Activated CD8-positive, alpha-beta memory T cell treated with anti-CD3 and anti-CD28 coated beads, Interleukin-2, amount 50 U/mL, for 1 hour (primary cell): ENCODE data around the gene PRKCA.
"Not testable (repeated sequence)": the region's sequence is repeated elsewhere in the genome, so short reads cannot be mapped to it uniquely, and the experiment has no call there.

Experiments used
- DNase-seq: peaks from one replicate; pipeline ENCODE4 v3.0.0-alpha.2; 2020; ENCODE audit errors: extremely low read depth

The PRKCA gene

DNA sequence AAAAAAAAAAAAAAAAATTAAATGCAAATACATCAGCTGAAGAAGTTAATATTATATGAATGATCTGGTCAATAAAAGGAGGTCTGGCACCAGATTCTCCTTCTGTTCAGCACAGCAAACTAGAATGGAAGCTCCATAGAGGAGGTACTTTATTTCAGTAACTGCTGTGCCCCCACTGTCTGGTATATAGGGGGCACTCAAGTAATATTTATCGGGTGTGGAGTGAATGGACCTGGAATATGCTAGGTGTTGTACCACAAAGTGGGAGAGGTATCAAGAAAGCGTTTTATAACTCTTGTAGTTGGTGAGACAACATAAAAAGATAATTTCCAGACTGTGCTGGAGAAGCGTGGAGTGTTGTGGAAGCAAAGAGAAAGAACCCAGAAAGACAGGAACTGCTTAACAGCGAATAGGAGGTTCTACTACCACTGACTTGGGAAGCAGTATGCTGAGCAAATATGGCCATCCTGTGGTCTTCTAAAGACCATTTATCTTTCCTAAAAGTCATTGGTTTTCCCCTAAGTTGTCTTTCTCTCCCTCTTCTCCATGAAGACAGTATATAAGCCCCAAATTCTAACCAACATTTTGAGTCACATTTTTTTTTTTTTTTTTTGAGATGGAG, 12.2 kb upstream of the PRKCA start:
- DNase-seq: no peak

DNA sequence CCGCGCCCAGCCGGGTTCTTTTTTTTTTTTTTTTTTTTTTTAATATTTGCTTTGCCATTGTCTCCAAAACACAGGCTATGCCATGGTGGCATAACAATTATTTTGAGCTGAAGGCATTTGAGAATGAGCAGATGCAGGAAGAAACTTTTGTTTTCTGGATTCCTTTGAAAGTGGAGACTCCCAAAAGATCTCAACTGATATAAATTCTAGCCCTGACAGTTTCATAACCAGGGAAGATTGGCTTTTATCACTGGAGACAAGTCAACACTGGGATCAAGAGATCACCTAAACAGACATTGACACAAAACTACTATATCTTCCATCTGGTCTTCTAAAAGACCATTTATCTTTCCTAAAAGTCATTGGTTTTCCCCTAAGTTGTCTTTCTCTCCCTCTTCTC, 10.1 kb upstream of the PRKCA start:
- no peak for DNase-seq

DNA sequence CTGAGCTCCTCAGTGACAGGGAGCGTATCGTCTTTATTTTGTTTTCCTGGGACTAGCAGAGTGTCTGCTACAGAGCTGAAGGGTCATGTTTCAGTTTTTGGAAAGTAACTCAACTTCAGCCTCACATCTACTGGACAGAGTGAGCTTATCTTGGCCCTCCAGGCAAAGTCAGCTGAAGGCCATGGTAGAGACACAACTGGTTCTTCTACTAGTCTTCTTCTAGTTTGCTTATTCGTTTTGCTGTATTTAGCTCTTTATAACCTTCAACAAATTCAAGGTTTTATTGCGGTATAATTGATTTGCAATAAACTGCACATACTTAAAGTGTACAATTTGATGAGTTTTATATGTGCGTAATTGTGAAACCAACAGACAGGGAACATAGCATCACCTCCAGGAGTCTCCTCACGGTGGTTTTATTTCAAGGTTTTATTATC, 6.1 kb upstream of the PRKCA start:
- no peak for DNase-seq

DNA sequence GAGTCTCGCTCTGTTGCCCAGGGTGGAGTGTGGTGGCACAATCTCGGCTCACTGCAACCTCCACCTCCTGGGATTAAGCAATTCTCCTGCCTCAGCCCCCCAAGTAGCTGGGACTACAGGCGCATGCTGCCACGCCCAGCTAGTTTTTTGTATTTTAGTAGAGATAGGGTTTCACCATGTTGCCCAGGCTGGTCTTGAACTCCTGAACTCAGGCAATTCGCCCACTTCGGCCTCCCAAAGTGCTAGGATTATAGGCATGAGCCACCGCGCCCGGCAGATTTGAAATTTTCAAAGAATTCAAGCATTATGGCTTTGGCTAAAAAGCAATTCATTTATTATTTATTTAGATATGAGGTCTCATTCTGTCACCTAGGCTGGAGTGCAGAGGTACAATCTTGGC, 5.0 kb upstream of the PRKCA start:
- DNase-seq: not testable (repeated sequence)

DNA sequence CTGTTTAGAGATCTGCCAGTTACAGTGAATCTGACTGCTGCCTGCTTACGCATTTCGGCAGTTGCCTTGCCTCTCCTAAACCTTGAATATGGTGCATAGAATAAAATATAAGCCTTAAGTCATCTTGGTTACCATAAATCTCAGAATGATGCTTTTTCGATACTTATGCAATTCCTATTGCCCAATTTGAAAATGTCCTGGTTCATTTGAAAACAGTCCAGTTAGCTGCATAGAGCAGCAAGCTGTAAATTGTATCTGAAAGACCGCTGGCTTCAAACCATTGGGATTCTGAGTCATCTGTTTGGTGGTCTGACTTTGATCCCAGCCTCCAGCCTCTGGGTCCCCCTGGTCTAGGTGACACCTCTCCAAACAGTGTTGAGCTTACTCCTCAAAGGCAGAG, 2.7 kb upstream of the PRKCA start:
- no peak for DNase-seq

DNA sequence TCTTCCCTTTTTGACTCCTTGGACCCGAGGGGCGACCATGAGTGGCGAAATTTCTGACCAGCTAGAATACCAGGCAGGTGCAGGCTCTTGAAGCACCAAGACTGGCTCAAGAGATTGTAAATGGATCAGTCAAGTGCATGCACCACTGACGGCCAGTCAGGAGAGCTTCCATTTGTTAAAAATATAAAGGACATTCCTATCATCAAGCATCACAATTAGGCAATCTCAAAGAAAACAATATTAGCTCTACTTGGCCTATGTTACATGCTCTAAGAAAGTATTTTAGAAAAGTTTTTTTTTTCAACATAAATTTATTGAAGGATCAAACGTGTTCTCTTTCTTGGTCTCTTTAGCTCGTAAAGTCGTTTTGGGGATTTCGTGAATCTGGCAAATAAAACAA, 1.5 kb upstream of the PRKCA start:
- no peak for DNase-seq

DNA sequence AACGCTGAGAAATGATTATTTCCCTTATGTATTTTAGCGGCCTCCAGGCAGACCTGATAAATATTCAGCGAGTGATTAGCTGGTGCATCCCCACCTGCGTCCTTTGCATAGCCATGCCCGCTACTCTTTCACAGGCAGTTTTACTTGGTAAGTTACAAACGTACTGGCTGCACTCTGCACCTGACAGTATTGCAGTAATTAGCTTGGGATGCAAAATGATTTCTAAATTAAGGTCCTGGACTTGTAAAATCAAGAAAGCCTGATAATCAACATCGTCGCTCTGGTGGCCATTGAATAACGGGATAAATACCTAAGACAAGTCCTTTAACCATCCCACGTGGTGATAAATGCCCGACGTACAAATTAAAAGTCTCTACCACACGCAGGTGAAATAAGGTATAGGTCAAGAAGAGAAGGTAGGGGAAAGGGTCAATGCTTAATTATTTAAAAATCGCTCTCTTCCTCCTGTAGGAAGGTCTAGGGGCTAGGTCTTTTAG, 998 bp upstream of the PRKCA start:
- no peak for DNase-seq

DNA sequence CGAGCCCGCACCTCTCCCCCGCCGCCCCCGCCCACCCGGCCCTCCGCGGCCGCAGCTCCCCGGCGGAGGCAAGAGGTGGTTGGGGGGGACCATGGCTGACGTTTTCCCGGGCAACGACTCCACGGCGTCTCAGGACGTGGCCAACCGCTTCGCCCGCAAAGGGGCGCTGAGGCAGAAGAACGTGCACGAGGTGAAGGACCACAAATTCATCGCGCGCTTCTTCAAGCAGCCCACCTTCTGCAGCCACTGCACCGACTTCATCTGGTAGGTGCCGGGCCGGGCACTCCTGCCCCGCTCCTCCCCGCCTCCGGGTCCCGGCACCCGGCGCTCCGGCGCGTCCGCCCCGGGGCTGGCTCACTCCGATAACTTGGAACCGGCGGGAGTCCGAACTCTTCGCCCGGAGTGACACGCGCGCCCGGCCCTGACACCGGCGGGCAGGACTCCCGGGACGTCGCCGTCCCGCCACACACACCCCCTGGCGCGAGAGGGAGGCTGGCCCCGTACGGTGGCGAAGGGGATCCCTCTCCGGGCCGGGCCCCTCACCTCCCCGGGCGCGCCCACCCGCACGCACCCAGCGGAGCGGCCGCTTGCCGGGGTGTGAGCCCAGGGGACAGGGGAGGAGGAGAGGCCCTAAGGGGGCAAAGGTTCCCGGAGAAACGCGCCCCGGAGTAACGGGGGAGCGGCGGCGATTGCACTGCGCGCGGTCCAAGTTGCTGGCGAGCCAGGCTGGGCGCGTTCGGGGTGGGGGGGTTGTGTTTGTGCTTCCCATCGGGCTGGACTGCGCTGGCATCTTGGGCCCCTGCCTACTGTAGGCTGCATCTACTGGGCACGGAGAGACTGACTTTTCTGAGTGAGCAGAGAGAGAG, 581 bp downstream of the PRKCA start:
- DNase-seq: no peak

DNA sequence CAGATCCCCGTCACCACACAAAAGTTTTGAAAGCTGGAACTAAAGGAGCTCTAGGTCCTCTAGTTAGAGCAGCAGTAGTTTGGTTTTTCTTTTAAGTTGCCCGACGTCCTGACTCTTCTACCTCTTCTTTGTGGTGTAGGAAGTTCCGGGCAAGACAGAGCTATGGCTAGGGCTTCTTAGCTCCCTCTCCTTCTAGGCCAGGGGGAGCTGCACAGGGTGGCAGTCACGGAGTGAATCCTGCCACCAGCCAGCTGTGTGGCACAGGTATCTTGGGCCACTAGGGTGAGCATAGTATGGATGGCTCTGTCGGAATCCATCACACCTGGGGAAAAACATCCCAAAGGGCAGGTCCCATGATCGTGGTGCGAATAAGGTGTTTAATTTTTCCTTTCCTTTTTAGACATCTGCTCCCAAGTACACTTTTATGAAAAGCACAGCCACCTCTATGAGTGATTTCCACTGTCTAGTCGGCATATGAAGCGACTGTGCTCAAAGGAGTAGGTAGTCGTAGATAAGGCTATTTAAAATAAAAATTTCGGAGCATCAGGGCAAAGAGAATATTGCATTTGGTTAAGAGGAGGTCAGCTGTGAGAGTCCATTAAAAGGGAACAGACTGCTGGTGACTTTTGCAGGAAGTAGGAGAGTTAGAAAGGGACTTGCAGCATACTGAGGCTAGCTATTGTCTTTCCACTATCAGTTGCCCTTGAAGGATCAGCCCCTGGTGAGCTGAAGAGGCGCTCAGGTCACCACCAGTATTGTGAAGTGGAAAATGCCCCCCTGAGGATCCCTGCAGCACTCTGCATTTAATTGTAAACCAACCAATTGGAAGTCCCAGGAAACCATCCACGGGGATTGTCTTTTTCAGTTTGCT, 2.1 kb downstream of the PRKCA start:
- no peak for DNase-seq

DNA sequence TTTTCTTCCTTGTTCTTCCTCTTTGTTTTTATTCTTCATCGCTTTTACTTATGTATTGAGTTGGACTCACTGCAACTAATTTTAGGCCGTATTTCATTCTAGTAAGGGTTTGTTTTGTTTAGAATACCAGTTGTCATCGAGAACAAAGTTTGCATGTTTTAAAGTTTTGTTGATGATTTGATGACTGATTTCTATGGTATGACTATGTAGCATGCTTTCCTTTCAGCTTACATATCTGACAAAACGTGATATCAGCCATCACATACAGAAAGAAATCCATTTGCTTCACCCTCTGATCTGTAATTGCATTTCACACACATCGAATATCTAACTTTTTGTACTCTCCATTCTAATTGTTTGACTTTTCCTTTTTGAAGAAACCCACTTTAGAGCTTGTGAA, 4.0 kb downstream of the PRKCA start:
- DNase-seq: no peak

DNA sequence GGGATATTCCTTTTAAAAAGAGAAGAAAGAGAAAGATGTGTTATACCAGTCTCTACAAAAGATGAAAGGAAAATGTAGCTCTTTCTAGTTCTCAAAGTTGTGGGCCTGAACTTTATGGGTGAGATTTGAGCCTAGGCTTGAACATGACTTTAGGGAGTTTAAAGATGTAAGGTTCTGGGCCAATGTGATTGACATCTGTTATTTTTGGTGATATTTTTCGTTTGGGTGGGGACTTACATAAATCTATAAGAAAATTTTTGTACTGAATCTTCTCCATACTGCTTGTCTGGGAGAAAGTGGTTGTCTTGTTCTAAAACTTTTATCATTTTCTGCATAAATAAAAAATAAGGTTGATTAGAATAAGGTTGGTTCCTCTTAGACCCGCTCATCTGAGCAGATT, 4.8 kb downstream of the PRKCA start:
- no peak for DNase-seq

DNA sequence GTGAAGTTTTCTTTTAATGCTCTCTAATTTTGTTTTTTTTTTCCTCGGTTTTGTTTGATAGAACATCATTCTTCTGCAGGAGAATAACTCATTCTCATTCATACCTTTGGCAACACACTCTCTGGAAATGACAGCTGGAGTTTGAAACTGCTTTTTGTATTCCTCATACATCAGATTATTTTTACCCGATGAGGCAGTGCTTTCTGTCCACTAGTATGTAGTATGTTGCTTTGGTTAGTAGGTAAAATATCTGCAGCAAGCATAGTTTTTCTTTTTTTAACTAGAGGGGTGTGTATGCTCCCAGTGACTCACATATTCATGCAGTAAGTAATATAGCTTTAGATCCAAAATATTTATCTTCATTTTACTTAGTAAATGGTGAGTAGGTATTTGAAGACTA, 6.4 kb downstream of the PRKCA start:
- DNase-seq: no peak

DNA sequence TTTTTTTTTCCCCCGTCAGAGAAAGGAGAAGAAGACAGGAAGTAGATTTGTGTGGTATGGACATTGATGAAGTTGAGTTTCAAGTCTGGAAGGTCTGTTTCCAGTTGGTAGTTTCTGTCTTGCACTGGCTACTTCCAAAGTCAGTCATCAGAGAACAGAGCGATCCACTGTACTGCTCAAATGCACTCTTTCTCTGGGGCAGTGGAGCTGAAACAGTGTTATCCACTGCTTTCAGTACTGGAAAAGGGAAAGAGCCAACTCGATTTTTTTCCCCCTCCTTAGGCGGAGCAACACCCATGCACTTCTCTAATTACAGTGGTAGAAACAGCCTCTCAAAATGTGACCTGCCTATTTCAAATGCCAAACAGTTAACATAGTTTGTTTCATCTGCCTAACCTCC, 7.4 kb downstream of the PRKCA start:
- no peak for DNase-seq

DNA sequence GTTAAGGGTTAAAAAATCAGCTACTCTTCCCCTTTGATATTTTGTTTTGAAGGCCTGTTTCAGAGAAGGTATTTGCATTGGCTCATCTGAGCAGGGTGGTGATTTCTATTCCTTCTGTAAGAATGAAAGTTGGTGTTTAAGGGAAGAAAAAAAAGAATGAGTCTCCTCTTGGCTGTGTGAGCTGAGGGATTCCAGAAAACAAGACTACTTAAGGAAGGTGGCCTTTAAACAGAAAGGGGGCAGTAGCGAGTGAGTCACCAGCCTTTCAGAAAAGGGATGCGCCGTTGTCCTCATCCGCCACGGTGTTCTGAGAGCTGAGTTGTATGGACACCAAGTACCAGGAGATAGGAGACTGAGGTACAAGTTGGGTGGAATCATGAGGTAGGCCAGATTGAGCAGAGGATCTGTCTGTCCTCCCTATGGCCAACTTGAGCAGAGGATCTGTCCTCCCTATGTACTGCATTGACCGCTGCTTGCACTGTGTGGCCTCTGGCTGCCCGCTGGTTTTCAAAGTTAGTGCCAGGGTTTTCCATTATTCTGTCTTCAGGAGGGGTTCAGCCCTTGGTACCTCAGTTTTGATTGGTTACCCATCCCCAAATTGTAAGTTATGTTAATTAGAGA, 8.2 kb downstream of the PRKCA start:
- no peak for DNase-seq

DNA sequence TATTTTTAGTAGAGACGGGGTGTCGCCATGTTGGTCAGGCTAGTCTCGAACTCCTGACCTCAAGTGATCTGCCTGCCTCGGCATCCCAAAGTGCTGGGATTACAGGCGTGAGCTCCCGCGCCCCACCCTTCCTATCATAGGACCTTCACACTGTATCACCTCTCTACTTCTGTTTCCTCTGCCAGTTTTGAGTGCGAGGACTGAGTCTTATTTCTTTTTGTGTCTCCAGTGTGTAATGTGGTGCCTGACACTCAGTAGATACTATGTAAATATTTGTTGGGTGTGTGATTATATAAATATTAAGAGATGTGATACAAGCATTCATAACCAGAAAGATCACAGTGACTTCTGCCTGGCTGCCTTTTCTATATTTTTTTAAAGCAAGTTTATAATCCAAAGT, 10.5 kb downstream of the PRKCA start:
- no peak for DNase-seq

DNA sequence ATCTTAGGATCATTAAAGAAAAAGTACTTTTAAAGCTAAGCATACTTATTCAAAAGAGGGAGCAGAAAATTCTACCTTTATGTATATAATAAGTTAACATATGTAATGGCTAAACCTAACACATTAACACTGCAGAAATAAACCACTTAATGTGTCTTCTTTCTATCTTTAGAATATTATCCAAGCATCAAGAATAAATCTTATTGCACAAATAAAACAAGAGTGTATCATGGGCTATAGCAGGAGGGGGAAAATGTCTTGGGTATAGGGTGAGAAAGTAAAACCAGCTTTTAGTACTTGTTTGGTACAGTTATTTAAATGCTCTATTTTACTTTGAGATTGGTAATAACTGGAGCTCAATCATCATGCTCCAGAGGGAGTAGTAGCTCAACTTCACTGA, 10.9 kb downstream of the PRKCA start:
- DNase-seq: no peak

DNA sequence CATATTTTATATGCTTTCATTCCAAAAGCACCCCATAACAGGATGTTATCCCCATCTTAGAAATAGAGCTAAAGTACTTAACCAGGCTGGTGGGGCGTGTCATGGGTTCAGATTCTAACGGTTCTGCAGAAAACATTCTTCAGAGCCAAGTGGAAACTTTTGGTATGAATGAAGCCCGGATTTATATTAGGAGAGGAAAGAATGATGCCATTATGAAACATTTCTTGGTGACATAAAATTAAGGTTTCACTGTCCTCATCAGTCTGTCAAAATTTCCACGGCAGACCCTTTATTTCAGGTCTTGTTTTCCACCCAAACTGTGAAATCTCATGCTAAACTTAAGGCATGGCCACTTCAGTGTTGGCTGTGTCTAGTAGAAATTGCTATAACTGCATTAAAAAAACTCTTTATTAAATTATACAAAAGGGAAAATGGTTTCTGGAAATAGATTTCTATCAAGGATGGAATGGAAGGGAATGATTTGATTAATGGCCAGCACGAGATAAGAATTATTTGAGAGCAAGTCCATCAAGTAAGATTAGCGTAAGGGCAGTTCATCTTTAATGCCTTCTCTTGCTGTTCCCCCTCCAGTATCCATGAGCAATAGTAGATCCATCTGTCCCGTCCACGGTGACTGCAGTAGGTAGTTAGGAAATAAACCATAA, 11.7 kb downstream of the PRKCA start:
- DNase-seq: no peak

DNA sequence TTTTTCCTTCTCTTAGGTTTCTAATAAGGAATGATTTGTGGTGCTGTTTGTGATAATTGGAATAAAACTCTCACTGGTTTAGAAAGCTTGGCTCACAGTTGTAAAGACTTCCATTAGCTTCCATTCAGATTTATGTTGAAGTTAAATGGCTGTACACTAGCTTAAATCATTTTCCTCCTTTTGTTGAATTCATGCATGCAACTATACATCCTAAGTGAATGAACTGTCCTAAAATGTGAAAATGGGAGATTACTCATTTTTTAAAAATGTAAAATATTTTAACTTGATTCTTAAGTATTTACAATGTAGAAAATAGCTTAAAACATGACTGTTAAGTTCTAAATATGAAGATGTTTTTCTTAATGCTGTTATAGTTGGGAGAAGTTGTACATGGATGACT, 15.2 kb downstream of the PRKCA start:
- no peak for DNase-seq

DNA sequence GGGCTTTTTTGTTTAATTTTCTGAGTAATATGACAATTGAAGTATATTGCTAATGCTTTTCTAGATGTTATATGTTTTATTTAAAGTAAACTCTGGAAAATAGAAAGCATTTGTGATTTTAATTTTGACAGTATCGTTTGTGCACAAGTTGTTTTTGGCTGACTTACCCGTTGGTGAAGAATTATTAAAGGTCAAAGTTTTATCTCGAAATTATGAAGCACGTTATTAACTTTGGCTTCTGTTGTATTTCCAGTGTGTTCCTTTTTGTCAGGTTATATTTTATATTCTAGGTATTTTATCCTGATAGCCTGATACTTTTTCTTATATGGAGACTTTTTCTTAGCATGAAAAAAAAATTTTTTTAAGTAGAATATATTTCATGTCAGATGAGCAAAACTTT, 16.8 kb downstream of the PRKCA start:
- DNase-seq: no peak

DNA sequence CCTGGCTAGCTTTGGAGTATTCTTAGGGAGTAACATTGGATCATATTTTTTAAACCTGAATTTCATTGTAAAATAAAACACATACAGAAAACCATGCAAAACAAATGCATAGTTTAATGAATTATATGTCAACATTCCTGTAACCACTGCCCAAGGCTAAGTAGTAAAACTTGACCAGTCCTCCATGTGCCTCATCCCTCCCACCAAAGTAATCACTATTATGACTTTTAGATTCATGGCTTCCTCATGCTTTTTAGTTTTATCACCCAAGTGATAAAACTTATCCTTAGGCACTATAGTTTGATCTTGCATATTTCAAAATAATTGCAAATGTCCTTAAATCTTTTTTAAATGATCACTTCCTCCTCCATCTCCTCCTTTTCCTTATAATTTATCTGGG, 20.4 kb downstream of the PRKCA start:
- DNase-seq: no peak

DNA sequence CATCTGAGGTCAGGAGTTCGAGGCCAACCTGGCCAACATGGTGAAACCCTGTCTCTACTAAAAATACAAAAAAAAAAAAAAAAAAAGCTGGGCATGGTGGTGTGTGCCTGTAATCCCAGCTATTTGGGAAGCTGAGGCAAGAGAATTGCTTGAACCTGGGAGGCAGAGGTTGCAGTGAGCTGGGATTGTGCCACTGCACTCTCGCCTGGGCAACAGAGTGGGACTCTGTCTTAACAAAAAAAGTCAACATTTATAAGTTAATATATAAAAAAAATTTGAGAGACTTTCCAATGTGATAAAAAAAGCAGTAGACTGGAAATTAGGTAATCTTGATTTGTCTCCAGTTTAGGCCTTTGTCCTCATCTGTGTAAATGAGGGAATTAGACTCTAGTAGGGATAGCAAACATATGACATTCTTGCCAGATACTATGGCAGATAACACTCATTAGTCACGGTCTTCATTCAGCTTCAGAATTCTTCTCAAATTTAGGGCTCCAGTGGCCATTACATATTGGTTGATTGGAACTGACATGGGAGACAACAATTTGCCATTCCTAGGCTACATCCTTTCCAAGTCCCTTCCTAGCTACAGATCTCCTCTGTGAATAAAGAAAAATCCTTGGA, 22.1 kb downstream of the PRKCA start:
- not testable (repeated sequence) for DNase-seq
